Measurements from ENCODE around the gene TMA7B. TPM values are rescaled to one million over a fixed set of nuclear protein-coding genes. Genes with fewer than 3 reads are reported as not detected.

TMA7B gene
- total and polyA plus RNA-seq, 10 of the 15 experiments (the other 5 are each of a cell fraction or from before 2014, with no cell fraction given): 0.33 to 2.9 (median 1.8) TPM

- Histone ChIP-seq H3K27me3 (replicated peaks in 1 of 2; ENCODE audit: control insufficient read depth in 2 of 2, insufficient read depth in 2 of 2, low read length in 1 of 2) (no peaks in the 10 kb centered on the region), H3K9me3 (replicated peaks; ENCODE audit: control insufficient read depth, insufficient read depth, low read length) (no peaks in the 10 kb centered on the region; the same call in 2 of the 3 replicates), H3K79me2 (ENCODE audit: control insufficient read depth, insufficient read depth, low read length) (peaks cover 2% of the 10 kb centered on the region), H2AFZ (ENCODE audit: control insufficient read depth, low read depth, low read length) (no peak overlapping the region), H3K4me3 (no peak overlapping the region), H3K4me1 (ENCODE audit: control insufficient read depth, insufficient read depth, low read length) (peaks cover 47% of the 10 kb centered on the region), H3K27ac (ENCODE audit: control insufficient read depth, insufficient read depth) (peak overlapping the region; percentile 20; the same call in 1 of the 2 replicates), H4K20me1 (ENCODE audit: control insufficient read depth, insufficient read depth) (peaks cover 7% of the 10 kb centered on the region; the same call in 1 of the 2 replicates), H3K4me2 (ENCODE audit: control insufficient read depth, insufficient read depth) (peak overlapping the region; percentile 68), H3K9ac (ENCODE audit: control insufficient read depth, insufficient read depth, low read length) (no peak overlapping the region), H3K36me3 (ENCODE audit: control insufficient read depth in 2 of 2, insufficient read depth in 2 of 2, low read length in 1 of 2) (peaks cover 20 to 45% of the 10 kb centered on the region in 2 experiments; a peak in 3 of 4 replicates)
- DNase-seq (ENCODE audit: low read depth, low spot score) (peak; percentile 71), ATAC-seq (peak; percentile 77), FAIRE-seq (peak; percentile 65)
- no TSS peak for BruUV-seq (replicated peaks)
- intact Hi-C loops (cut with micrococcal nuclease; ENCODE audit: unreplicated experiment): no loop called here
- in situ Hi-C loops (cut with MboI): no loop called here
- ChIA-PET SMC1A (ENCODE audit: uncharacterized antibody, unreplicated experiment) (interaction anchor here (0.6 to 2.7 kb wide), 10 partner anchors 11 to 68 kb away, joined by 3 to 16 read pairs (median 4); no protein-coding TSS in a partner anchor), RAD21 (ENCODE audit: unreplicated experiment) (interaction anchor here (0.7 to 1.8 kb wide), 10 partner anchors 11 to 131 kb away, joined by 3 to 13 read pairs (median 4); no protein-coding TSS in a partner anchor), CTCF (interaction anchor here (0.6 to 2.4 kb wide), 2 partner anchors 24 to 574 kb away, joined by 3 to 11 read pairs; no protein-coding TSS in a partner anchor), POLR2A (interaction anchor here (0.6 to 1.6 kb wide), 2 partner anchors 11 to 18 kb away, joined by 3 read pairs; no protein-coding TSS in a partner anchor)
- WGBS (ENCODE audit: insufficient coverage, insufficient replicate concordance, low lambda C conversion rate, missing lambda C conversion rate): 49% methylated on average over 9 of the region's 10 CpGs
- TF ChIP-seq HDAC2 (IDR thresholded peaks at IDR 0.05): no peak
- TF ChIP-seq, protein P1, sequence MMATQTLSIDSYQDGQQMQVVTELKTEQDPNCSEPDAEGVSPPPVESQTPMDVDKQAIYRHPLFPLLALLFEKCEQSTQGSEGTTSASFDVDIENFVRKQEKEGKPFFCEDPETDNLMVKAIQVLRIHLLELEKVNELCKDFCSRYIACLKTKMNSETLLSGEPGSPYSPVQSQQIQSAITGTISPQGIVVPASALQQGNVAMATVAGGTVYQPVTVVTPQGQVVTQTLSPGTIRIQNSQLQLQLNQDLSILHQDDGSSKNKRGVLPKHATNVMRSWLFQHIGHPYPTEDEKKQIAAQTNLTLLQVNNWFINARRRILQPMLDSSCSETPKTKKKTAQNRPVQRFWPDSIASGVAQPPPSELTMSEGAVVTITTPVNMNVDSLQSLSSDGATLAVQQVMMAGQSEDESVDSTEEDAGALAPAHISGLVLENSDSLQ (IDR thresholded peaks at IDR 0.05): peak; percentile 31; the same call in 1 of the 2 replicates
- peak; percentile 80 for TF ChIP-seq IKZF1 (conservative IDR thresholded peaks at IDR 0.05)
- peak; percentile 45; the same call in 1 of the 2 replicates for TF ChIP-seq MTA3 (IDR thresholded peaks at IDR 0.05; ENCODE audit: borderline replicate concordance, low read length)
- peak; percentile 61 to 87 for TF ChIP-seq EP300 (IDR thresholded peaks at IDR 0.05; ENCODE audit: borderline replicate concordance in 1 of 2, control insufficient read depth in 1 of 2, low read depth in 2 of 2, low read length in 2 of 2)
- no peak for TF ChIP-seq LARP7 (IDR thresholded peaks at IDR 0.05)
- no peak for TF ChIP-seq SUZ12 (IDR thresholded peaks at IDR 0.05; ENCODE audit: unreplicated experiment)
- TF ChIP-seq CREB1 (IDR thresholded peaks at IDR 0.05; ENCODE audit: low read depth): no peak
- TF ChIP-seq NFIC (IDR thresholded peaks at IDR 0.05; ENCODE audit: low read depth, low read length): peak; percentile 89
- no peak for TF ChIP-seq YBX1 (IDR thresholded peaks at IDR 0.05)
- TF ChIP-seq HDGF (IDR thresholded peaks at IDR 0.05): peak; percentile 47; the same call in 1 of the 2 replicates
- no peak for TF ChIP-seq POU2F2 (IDR thresholded peaks at IDR 0.05; ENCODE audit: borderline replicate concordance, low read depth, low read length)
- TF ChIP-seq SPI1 (IDR thresholded peaks at IDR 0.05; ENCODE audit: borderline replicate concordance, insufficient read depth, low read depth, low read length): peak; percentile 94
- peak in 1 of 2 experiments; percentile 57; a peak in 1 of 4 replicates for TF ChIP-seq CEBPB (IDR thresholded peaks at IDR 0.05; ENCODE audit: borderline replicate concordance in 1 of 2, low read depth in 2 of 2, low read length in 2 of 2)
- TF ChIP-seq ZBED1 (IDR thresholded peaks at IDR 0.05; ENCODE audit: borderline replicate concordance): no peak
- no peak for TF ChIP-seq TAF1 (IDR thresholded peaks at IDR 0.05; ENCODE audit: borderline replicate concordance, low read depth, low read length)
- no peak for TF ChIP-seq ELK1 (IDR thresholded peaks at IDR 0.05; ENCODE audit: low read depth, low read length)
- no peak for TF ChIP-seq NR2C2 (IDR thresholded peaks at IDR 0.05; ENCODE audit: borderline replicate concordance, control insufficient read depth, insufficient read length, low read depth)
- no peak for TF ChIP-seq EGR1 (IDR thresholded peaks at IDR 0.05; ENCODE audit: borderline replicate concordance in 1 of 2, low read depth in 2 of 2, low read length in 2 of 2)
- no peak for TF ChIP-seq POLR2A (IDR thresholded peaks at IDR 0.05; ENCODE audit: low read depth, low read length)
- TF ChIP-seq, protein P2, sequence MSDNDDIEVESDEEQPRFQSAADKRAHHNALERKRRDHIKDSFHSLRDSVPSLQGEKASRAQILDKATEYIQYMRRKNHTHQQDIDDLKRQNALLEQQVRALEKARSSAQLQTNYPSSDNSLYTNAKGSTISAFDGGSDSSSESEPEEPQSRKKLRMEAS (IDR thresholded peaks at IDR 0.05; ENCODE audit: low read depth, low read length): no peak
- TF ChIP-seq GATAD2B (conservative IDR thresholded peaks at IDR 0.05; ENCODE audit: low read depth): 0 out of 2 replicates have a peak, but pooled peaks have one; percentile 57
- TF ChIP-seq MYB (IDR thresholded peaks at IDR 0.05; ENCODE audit: borderline replicate concordance, low read depth, low read length): no peak
Observed at GRCh38 chr22:39956932-39957664, 3.1 kb upstream of the TMA7B start.

Measured in GM12878 (cell line).